Body of pancreas (tissue), 4 donors: Measurements from ENCODE around the gene NR2C2.

Experiments
- CTCF ChIP-seq, 7 experiments: fragments of 450-650 bp in 4 of 7; fragments of 200-600 bp in 3 of 7; sonication (generic) in 3 of 7; IDR thresholded peaks; one replicate each; pipeline ENCODE4 v1.5.1; 2016 to 2019; ENCODE audit warnings: antibody characterized with exemption in 7 of 7
- POLR2A ChIP-seq, 3 donors: fragments of 450-650 bp; IDR thresholded peaks; one replicate each; pipeline ENCODE4 v1.6.1; 2016; ENCODE audit warnings: antibody characterized with exemption in 3 of 3, mild to moderate bottlenecking in 2 of 3

- TF ChIP-seq CTCF (IDR thresholded peaks at IDR 0.05) (no peak), POLR2A (IDR thresholded peaks at IDR 0.05) (no peak)
These were observed 48.5 kb upstream of the NR2C2 start for GRCh38 chr3:14898929-14899328.
